HG02852 (cell line): ENCODE measurements around the gene ATAD3C.
"Not testable (repeated sequence)": the region's sequence is repeated elsewhere in the genome, so short reads cannot be mapped to it uniquely, and the experiment has no call there.

Source experiments
- ATAC-seq: cut with Tn5 transposase; IDR thresholded peaks from one replicate; pipeline ENCODE4 v1.9.1; 2021; ENCODE audit warnings: mild to moderate bottlenecking, moderate library complexity; ENCODE audit not compliant: unreplicated experiment

Gene ATAD3C

GRCh38 chr1:1494311-1494710 is 44.8 kb downstream of the ATAD3C start:
- ATAC-seq: not testable (repeated sequence)

GRCh38 chr1:1495461-1495975 is 46.0 kb downstream of the ATAD3C start:
- not testable (repeated sequence) for ATAC-seq

GRCh38 chr1:1504777-1505365 is 55.4 kb downstream of the ATAD3C start:
- ATAC-seq: not testable (repeated sequence)

GRCh38 chr1:1505366-1505798 is 55.9 kb downstream of the ATAD3C start:
- ATAC-seq: not testable (repeated sequence)

GRCh38 chr1:1505801-1506200 is 56.3 kb downstream of the ATAD3C start:
- not testable (repeated sequence) for ATAC-seq

- no peak for ATAC-seq
Observed at GRCh38 chr1:1507305-1507704, 57.8 kb downstream of the ATAD3C start.

- not testable (repeated sequence) for ATAC-seq
Observed at GRCh38 chr1:1508775-1509464, 59.4 kb downstream of the ATAD3C start.

GRCh38 chr1:1509465-1509850 is 60.0 kb downstream of the ATAD3C start:
- ATAC-seq: not testable (repeated sequence)

GRCh38 chr1:1510912-1511532 is 61.5 kb downstream of the ATAD3C start:
- ATAC-seq: no peak

- peak; percentile 81 for ATAC-seq
Observed at GRCh38 chr1:1511533-1512285, 62.2 kb downstream of the ATAD3C start, which contains the start of gene ATAD3A. ATAD3A (plus strand) TSS chr1:1512162; CDS start chr1:1512269, 107 bp downstream.

- peak; percentile 19 for ATAC-seq
Observed at GRCh38 chr1:1512425-1512824, 62.9 kb downstream of the ATAD3C start.

GRCh38 chr1:1513675-1514074 is 64.2 kb downstream of the ATAD3C start:
- not testable (repeated sequence) for ATAC-seq

- ATAC-seq: not testable (repeated sequence)
Observed at GRCh38 chr1:1514376-1514775, 64.9 kb downstream of the ATAD3C start.

- ATAC-seq: not testable (repeated sequence)
Observed at GRCh38 chr1:1516923-1517322, 67.4 kb downstream of the ATAD3C start.

GRCh38 chr1:1517973-1518620 is 68.6 kb downstream of the ATAD3C start:
- ATAC-seq: no peak

- ATAC-seq: not testable (repeated sequence)
Observed at GRCh38 chr1:1518621-1519007, 69.1 kb downstream of the ATAD3C start.
